A673 (cell line): ENCODE data around the gene DSCAML1.

Experiments used
- CTCF ChIP-seq: fragments of 300-800, 200-600 bp; sonication (generic); conservative IDR thresholded peaks from 2 replicates; pipeline ENCODE4 v1.5.1; 2017; ENCODE audit warnings: low read depth, mild to moderate bottlenecking, antibody characterized with exemption, low read length, moderate library complexity, mixed read lengths
- EZH2 ChIP-seq: fragments of 200-600 bp; sonication (generic); IDR thresholded peaks from 2 replicates; pipeline ENCODE4 v1.6.1; 2017; ENCODE audit warnings: borderline replicate concordance, low read depth, mild to moderate bottlenecking, mixed read lengths, antibody characterized with exemption, low read length; ENCODE audit not compliant: poor library complexity, severe bottlenecking

GRCh38 chr11:117817368-117818040 is 20.5 kb upstream of the DSCAML1 start:
- TF ChIP-seq CTCF, result peak; percentile 99
- TF ChIP-seq EZH2, result no peak
